Osteocyte (in vitro differentiated cells): Measurements from ENCODE around the gene PCGF3. TPM values are rescaled to one million over a fixed set of nuclear protein-coding genes. Genes with fewer than 3 reads are reported as not detected.

ENCODE experiments used
- DNase-seq: peaks from one replicate; pipeline ENCODE4 v3.0.0; 2021; ENCODE audit warnings: mixed read lengths; ENCODE audit not compliant: unreplicated experiment; ENCODE audit errors: extremely low spot score
- H3K27ac Mint-ChIP-seq: one replicate; pipeline ENCODE4 v1.8.0; 2021; ENCODE audit warnings: mild to moderate bottlenecking, mixed read lengths; ENCODE audit not compliant: unreplicated experiment
- H3K27me3 Mint-ChIP-seq: one replicate; pipeline ENCODE4 v1.8.0; 2021; ENCODE audit warnings: mixed read lengths; ENCODE audit not compliant: unreplicated experiment
- H3K36me3 Mint-ChIP-seq: one replicate; pipeline ENCODE4 v1.8.0; 2021; ENCODE audit warnings: mixed read lengths; ENCODE audit not compliant: unreplicated experiment
- H3K4me1 Mint-ChIP-seq: one replicate; pipeline ENCODE4 v1.8.0; 2021; ENCODE audit warnings: mixed read lengths; ENCODE audit not compliant: unreplicated experiment
- H3K4me3 Mint-ChIP-seq: one replicate; pipeline ENCODE4 v1.8.0; 2021; ENCODE audit warnings: mild to moderate bottlenecking, moderate library complexity, mixed read lengths; ENCODE audit not compliant: unreplicated experiment
- H3K9me3 Mint-ChIP-seq: one replicate; pipeline ENCODE4 v1.8.0; 2021; ENCODE audit warnings: mixed read lengths; ENCODE audit not compliant: unreplicated experiment
- total RNA-seq: library from RNA; stranded (reverse); gene quantifications from 2 replicates; pipeline ENCODE4 v1.2.1, GENCODE V29; 2021
- TF ChIP-seq, protein P1 (sequence below): fragments of 200-600 bp; sonication (generic); IDR thresholded peaks from 2 replicates; pipeline ENCODE4 v1.5.0; 2021; ENCODE audit warnings: antibody characterized with exemption, mild to moderate bottlenecking, moderate library complexity

The PCGF3 gene
- total RNA-seq, 1 donor from 2014 or later, result 70.0 TPM

DNA sequence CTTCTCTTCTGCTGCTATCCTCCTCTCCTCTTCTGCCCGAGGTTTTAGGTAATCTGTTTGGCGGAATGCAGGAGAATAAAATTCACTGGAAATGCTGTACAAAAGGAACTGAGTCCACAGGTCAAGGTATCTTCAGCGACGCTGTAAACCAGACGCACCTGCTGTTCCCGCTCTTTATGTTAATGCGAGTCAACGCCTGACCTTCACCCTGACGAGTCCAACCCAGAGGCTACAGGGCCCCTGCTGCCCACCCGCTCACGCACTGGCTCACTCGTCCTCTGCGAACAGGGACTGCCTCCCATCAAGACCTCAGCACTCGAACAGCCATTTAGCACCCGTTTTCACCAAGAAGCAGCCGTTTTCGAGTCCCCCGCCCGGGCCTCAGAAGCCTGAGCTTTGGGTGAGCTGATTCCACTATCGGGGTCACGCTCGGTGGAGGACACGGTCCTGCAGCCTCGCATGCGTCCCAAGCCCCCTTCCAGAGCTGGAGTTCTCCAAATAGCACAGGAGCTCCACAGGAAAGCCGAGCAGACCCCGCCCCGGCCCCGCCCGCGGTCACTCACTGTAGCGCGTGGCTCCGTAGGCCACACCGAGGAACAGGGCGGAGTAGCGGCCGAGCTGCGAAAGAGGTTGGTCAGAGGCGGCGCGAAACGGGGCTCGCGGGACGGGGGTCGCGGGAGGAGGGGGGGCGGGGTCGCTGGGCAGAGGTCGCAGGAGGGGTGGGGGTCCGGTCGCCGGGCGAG lies 32.1 kb upstream of the PCGF3 start:
- TF ChIP-seq, protein P1, sequence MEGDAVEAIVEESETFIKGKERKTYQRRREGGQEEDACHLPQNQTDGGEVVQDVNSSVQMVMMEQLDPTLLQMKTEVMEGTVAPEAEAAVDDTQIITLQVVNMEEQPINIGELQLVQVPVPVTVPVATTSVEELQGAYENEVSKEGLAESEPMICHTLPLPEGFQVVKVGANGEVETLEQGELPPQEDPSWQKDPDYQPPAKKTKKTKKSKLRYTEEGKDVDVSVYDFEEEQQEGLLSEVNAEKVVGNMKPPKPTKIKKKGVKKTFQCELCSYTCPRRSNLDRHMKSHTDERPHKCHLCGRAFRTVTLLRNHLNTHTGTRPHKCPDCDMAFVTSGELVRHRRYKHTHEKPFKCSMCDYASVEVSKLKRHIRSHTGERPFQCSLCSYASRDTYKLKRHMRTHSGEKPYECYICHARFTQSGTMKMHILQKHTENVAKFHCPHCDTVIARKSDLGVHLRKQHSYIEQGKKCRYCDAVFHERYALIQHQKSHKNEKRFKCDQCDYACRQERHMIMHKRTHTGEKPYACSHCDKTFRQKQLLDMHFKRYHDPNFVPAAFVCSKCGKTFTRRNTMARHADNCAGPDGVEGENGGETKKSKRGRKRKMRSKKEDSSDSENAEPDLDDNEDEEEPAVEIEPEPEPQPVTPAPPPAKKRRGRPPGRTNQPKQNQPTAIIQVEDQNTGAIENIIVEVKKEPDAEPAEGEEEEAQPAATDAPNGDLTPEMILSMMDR, result no peak

GRCh38 chr4:674172-675035 lies 31.2 kb upstream of the PCGF3 start, which contains the start of the genes ATP5ME and MYL5:
Gene ATP5ME (minus strand): TSS chr4:674276. CDS start chr4:674247, 29 bp downstream.
Gene MYL5 (plus strand): TSS chr4:674542. CDS start chr4:678027, 3,485 bp downstream.
- TF ChIP-seq, protein P1, result peak; percentile 97
- Mint-ChIP-seq H3K4me3 (peak within 1 kb of the TSS; percentile 79), H3K27me3 (no peaks in the 10 kb centered on the region), H3K36me3 (peaks cover 8% of the 10 kb centered on the region), H3K27ac (peak within 1 kb of the TSS; percentile 50), H3K4me1 (peaks cover 11% of the 10 kb centered on the region), H3K9me3 (no peaks in the 10 kb centered on the region)
- peak; percentile 99 for DNase-seq

More for the DNA sequence above, 32.1 kb upstream of the PCGF3 start:
- Mint-ChIP-seq H3K4me3 (peak overlapping the region; percentile 79), H3K9me3 (no peaks in the 10 kb centered on the region), H3K4me1 (peaks cover 11% of the 10 kb centered on the region), H3K36me3 (peaks cover 8% of the 10 kb centered on the region), H3K27ac (peak overlapping the region; percentile 47), H3K27me3 (no peaks in the 10 kb centered on the region)
- no peak for DNase-seq

- H3K27me3 Mint-ChIP-seq, result no peaks in the 10 kb centered on the region
- H3K9me3 Mint-ChIP-seq, result no peaks in the 10 kb centered on the region
- peaks cover 8% of the 10 kb centered on the region for H3K36me3 Mint-ChIP-seq
- peak overlapping the region; percentile 79 for H3K4me3 Mint-ChIP-seq
- peaks cover 11% of the 10 kb centered on the region for H3K4me1 Mint-ChIP-seq
- TF ChIP-seq, protein P1, result no peak
- H3K27ac Mint-ChIP-seq, result peak overlapping the region; percentile 50
- no peak for DNase-seq
Measured at GRCh38 chr4:675036-675882, 30.4 kb upstream of the PCGF3 start.

- Mint-ChIP-seq H3K4me3 (peak overlapping the region; percentile 14), H3K27me3 (no peaks in the 10 kb centered on the region), H3K27ac (no peak overlapping the region), H3K36me3 (peaks cover 8% of the 10 kb centered on the region), H3K9me3 (no peaks in the 10 kb centered on the region), H3K4me1 (peaks cover 14% of the 10 kb centered on the region)
- TF ChIP-seq, protein P1, result no peak
- no peak for DNase-seq
Measured at GRCh38 chr4:675980-676870, 29.4 kb upstream of the PCGF3 start.
